GM12872 (cell line): Measurements from ENCODE around the gene ARL4D.

Experiments
- CTCF ChIP-seq: IDR thresholded peaks from 3 replicates; pipeline ENCODE4 v1.5.1; 2011; ENCODE audit warnings: low read depth, mild to moderate bottlenecking, low read length, moderate library complexity; ENCODE audit not compliant: insufficient read depth

ARL4D gene

GRCh38 chr17:43439041-43439440 lies 40.2 kb downstream of the ARL4D start:
- TF ChIP-seq CTCF = no peak

- TF ChIP-seq CTCF = no peak
These were observed 43.9 kb downstream of the ARL4D start for GRCh38 chr17:43442711-43443110.

- TF ChIP-seq CTCF = no peak
These were observed 44.6 kb downstream of the ARL4D start for GRCh38 chr17:43443381-43443780.

DNA sequence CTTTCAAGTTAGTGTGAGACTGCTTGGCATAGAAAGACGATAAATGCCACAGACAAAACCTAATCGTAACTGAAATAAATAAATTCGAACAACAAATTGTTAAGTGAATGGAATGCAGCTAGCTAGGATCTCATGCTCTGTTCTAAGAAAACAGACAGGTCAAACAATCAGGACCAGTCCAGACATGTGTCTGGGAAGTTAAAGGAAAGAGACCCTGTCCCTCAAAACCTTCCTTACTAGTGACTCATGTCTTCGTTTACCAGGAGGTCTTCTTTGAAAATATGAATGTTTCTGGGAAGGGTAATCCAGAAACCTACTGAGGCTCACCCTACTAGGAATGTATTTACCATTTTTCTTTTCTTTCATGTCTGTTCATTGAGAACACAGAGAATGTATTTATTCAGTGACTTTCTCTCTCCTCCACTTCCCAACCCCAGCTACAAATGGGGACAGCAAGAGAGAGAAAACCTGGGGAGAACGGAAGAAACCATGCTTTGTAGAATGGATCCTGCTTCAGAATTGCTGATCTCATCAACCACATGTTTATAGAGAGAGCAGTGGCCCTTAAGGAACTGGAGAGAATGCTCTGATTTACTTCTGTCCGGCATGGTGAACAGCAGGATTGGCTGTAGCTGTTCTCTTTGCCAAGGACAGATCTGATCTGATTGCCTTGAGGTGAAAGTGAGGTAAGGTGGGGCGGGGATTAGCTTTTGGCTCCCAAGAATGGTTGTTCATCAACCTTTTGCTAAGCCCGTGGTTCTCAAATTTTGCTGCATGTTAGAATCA lies 45.6 kb downstream of the ARL4D start:
- TF ChIP-seq CTCF = no peak

DNA sequence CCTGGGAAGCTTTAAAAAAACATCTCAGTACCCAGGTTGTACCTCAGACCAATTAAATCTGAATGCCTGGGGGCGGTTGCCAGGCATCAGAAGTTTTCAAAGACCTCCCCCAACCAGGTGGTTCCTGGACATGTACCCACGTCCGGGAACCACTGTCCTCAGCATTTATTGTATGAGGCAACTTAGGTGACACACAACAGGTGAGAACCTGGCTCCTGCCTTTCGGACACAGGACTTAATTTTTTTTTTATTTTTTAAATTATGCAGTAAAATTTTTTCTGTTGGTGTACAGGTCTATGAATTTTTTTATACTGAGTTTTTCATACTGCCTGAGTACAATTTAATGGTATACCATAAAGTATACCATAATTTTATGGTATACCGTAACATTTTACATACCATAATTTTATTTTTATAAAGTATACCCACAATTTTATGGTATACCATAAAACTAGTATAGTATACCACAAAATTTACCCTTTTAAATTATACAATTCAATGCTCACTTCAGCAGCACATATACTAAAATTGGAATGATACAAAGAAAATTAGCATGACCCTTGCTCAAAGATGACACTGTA lies 46.3 kb downstream of the ARL4D start:
- TF ChIP-seq CTCF = no peak

GRCh38 chr17:43446773-43447172 lies 48.0 kb downstream of the ARL4D start:
- no peak for TF ChIP-seq CTCF

GRCh38 chr17:43448720-43449469 lies 50.1 kb downstream of the ARL4D start:
- TF ChIP-seq CTCF = no peak
